Right lung (tissue), 5 donors: ENCODE measurements around the gene SPATA31E1. TPM values are rescaled to one million over a fixed set of nuclear protein-coding genes. Genes with fewer than 3 reads are reported as not detected.

ENCODE experiments used
- DNase-seq, 2 donors: peaks; one replicate each; pipeline ENCODE4 v3.0.0-alpha.2; 2013
- polyA plus RNA-seq, 5 donors: library from polyadenylated mRNA; unstranded; fragments of 120-200 nt; gene quantifications; one replicate each; pipeline versions ENCODE4 v1.2.1 to v1.2.3, GENCODE V29; 2013; ENCODE audit warnings: inconsistent platforms in 1 of 5, low replicate concordance in 1 of 5; ENCODE audit not compliant: insufficient read length in 5 of 5, insufficient read depth in 1 of 5

SPATA31E1 gene
- polyA plus RNA-seq, 5 donors, result 0.05 TPM; not detected in 4

GRCh38 chr9:87862536-87863268, 20.0 kb upstream of the SPATA31E1 start:
- no peak for DNase-seq

GRCh38 chr9:87863882-87864465, 18.7 kb upstream of the SPATA31E1 start:
- DNase-seq, result no peak

- DNase-seq, result no peak
These were observed 17.8 kb upstream of the SPATA31E1 start for GRCh38 chr9:87864915-87865314.

GRCh38 chr9:87865626-87866025, 17.1 kb upstream of the SPATA31E1 start:
- no peak for DNase-seq

- DNase-seq, result no peak
These were observed 15.3 kb upstream of the SPATA31E1 start for GRCh38 chr9:87867391-87867790.

- no peak for DNase-seq
These were observed 14.5 kb upstream of the SPATA31E1 start for GRCh38 chr9:87868175-87868574.

- DNase-seq, result no peak
These were observed 14.0 kb upstream of the SPATA31E1 start for GRCh38 chr9:87868635-87869034.

- no peak for DNase-seq
These were observed 13.6 kb upstream of the SPATA31E1 start for GRCh38 chr9:87869082-87869481.

GRCh38 chr9:87871425-87872078, 11.1 kb upstream of the SPATA31E1 start:
- no peak for DNase-seq

GRCh38 chr9:87872079-87872624, 10.5 kb upstream of the SPATA31E1 start:
- peak in 1 of 2 donors; percentile 6 for DNase-seq

GRCh38 chr9:87873607-87874303, 8.9 kb upstream of the SPATA31E1 start:
- no peak for DNase-seq

- no peak for DNase-seq
These were observed 8.4 kb upstream of the SPATA31E1 start for GRCh38 chr9:87874304-87874623.

- no peak for DNase-seq
These were observed 7.6 kb upstream of the SPATA31E1 start for GRCh38 chr9:87875060-87875459.

- peak; percentile 72 to 76 for DNase-seq
These were observed 6.7 kb upstream of the SPATA31E1 start for GRCh38 chr9:87875831-87876545.

GRCh38 chr9:87876708-87877107, 6.0 kb upstream of the SPATA31E1 start:
- DNase-seq, result no peak

- peak; percentile 6 to 11 for DNase-seq
These were observed 3.6 kb upstream of the SPATA31E1 start for GRCh38 chr9:87878989-87879511.

GRCh38 chr9:87880116-87880515, 2.6 kb upstream of the SPATA31E1 start:
- no peak for DNase-seq

GRCh38 chr9:87880683-87881082, 2.0 kb upstream of the SPATA31E1 start:
- no peak for DNase-seq

GRCh38 chr9:87883274-87883673, 597 bp downstream of the SPATA31E1 start:
- no peak for DNase-seq

- no peak for DNase-seq
These were observed 1.3 kb downstream of the SPATA31E1 start for GRCh38 chr9:87883990-87884389.
